RKO (cell line): ENCODE measurements around the gene CDIP1.

ENCODE experiments used
- DNase-seq: peaks from one replicate; pipeline ENCODE4 v3.0.0-alpha.2; 2016; ENCODE audit warnings: low spot score

Gene CDIP1

GRCh38 chr16:4539716-4540284 is 1.2 kb upstream of the CDIP1 start:
- DNase-seq: no peak

DNA sequence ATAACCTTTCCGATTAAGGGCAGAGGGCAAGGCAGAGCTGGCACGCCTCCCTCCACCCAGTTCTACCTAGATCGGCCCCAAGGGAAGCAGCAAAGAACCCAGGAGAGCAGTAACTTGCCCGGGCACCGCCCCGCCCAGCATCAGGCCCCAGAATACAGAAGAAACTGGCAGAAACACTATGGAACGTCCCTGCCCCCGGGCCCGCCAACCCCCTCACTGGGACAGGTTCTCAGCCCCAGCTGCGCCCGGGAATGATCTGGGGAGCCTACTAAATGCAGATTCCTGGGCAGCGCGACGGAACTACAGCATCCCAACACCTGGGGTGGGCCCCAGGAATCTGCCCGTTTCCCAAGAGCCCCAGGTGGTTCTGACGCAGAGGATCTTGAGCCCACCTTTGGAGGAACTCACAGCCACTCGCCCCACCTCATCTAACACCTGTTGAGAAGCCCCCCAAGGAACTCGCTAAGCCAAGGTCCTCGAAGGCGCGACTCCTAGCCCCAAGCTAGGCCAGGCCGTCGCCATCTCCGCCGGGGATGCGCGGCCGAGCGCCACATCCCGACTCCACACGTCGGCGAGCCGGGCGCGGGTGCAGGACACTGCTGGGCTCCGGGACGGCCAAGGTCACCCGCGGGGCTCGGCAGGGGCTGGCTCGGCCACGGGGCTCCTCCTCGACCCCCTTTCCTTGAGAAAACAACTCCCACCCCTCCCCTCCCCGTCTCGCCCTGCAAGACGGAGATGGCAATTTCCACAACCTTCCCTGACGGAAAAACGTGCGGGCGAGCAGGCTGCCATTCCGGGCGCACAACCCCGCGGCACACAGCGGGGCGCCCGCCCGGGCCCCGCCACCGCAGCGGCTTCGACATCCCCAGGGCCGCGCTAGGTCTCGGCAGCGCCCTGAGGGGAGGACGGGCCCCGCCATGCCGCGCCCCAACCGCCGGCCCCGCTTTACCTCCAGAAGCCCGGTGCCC is 913 bp downstream of the CDIP1 start:
- DNase-seq: no peak

DNA sequence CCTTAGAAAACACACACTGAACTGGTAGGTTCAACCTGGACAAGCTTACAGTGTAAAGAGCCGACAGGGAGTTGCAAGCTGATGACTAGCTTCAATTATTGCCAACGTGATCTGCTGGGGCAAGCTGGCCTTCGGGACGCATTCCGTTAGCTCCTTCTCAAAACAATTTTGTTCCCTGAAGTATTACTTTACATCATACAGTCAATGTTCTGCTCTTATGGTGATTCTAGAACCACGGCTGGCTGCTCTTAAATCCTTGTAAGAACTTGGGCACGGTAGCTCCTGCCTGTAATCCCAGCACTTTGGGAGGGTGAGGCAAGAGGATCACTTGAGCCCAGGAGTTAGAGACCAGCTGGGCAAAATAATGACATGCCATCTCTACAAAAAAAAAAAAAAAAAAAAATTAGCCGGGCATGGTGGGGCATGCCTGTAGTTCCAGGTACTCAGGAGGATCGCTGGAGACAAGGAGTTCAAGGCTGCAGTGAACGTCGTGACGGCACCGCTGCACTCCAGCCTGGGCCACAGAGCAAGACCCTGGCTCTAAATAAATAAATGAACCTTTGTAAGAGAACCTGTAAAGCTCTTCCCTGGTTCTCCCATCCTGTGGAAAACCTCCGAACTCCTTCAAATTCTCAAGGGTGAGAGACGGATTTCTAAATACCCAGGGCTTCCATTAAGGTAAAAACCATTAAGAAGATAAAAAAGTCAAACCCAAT is 2.0 kb downstream of the CDIP1 start:
- DNase-seq: no peak

GRCh38 chr16:4535627-4536108 is 2.9 kb downstream of the CDIP1 start:
- no peak for DNase-seq

GRCh38 chr16:4534151-4534790 is 4.3 kb downstream of the CDIP1 start:
- no peak for DNase-seq

- no peak for DNase-seq
These were observed 5.1 kb downstream of the CDIP1 start for GRCh38 chr16:4533490-4533889.

DNA sequence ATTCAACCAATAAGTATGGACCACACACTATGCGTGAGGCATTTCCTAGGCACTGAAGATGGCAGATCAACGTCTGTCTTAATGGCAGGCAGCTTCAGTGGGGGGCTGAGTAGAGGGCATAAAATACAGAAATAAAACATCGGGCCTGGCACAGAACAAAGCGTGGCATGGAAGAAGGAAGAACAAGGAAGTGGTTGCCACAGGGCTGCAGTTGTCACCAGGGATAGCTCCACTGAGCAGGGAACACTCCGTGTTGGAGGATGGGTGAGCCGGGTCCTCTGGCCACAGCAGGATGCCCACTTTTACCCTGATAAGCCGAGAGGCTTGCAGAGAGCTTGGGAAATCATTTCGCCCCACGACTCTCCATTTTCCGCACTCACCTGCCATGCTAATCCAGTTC is 6.3 kb downstream of the CDIP1 start:
- no peak for DNase-seq

- no peak for DNase-seq
These were observed 6.8 kb downstream of the CDIP1 start for GRCh38 chr16:4531811-4532210.

DNA sequence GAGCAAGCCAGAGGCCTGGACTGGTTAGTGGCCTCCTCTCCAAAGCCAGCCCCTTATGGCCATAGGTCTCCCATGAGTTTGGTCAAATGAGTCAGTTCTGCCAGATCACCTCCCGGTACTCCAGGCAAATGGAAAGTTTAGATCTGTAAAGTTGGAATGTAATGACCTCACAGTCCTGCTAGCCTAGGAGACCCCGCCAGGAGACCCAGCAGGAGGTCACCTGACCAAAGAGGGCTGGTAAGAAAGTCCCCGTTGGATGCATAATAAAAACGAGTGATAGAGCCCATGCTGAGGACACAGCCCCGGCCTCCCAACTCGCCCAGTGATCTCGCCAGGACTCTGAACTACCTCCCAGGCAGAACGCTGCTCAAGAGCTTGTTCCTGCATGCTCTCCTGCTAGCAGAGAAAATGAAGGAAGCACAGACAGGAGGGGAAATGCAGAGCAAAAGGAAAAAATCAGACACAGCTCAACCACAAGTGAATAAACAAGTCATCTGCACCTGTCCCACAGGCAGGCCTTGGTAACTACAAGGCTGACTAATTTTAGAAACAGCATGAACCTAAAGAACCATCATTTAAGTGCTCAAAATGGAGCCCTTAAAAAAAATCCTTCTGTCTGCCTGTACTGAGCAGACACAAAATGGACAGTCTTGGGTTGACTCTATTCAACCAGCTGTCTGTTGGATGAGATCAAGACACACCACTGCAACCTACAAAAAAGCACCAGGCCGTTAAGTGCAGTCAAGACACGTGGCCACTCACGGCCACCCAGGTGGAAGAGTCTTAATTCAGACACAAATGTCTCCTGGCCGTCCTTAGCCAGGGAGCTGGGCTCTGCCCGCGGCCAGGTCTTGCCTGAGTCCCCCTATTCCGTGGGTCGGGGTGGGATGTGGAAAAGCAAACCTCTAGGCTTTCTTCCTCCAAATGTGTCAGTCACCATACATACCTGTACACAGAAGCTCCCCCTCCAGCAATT is 9.2 kb downstream of the CDIP1 start:
- no peak for DNase-seq

DNA sequence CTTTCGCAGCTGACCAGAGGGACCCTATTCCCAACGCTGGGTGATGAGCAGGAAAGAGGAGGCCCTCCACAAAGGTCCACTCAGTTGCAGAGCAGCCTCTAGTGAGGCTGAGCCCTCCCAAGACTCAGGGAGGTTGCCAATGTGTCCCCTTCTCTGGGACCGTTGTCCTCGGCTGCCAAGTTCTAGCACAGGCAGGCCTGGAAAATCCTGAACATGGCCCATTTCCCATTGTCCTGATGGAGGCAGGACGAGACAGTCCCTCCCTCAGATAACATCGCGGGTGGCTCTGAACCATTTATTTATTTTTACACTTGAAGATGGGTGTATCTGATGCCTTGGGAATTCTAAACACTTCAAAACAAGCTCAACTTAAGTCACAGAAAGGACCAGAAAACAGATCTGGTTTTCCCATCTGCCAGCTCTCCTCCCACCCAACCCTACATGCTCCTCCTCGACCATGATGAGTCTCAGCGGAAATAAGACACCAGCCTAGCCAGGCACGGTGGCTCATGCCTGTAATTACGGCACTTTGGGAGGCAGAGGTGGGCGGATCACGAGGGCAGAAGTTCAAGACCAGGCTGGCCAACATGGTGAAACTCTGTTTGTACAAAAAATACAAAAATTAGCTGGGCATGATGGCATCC is 12.8 kb downstream of the CDIP1 start:
- no peak for DNase-seq

GRCh38 chr16:4525069-4525468 is 13.5 kb downstream of the CDIP1 start:
- DNase-seq: no peak

- no peak for DNase-seq
These were observed 14.0 kb downstream of the CDIP1 start for GRCh38 chr16:4524571-4524970.

GRCh38 chr16:4523686-4524085 is 14.9 kb downstream of the CDIP1 start:
- DNase-seq: no peak

GRCh38 chr16:4522051-4522581 is 16.5 kb downstream of the CDIP1 start:
- DNase-seq: no peak

GRCh38 chr16:4520913-4521312 is 17.7 kb downstream of the CDIP1 start:
- DNase-seq: no peak

DNA sequence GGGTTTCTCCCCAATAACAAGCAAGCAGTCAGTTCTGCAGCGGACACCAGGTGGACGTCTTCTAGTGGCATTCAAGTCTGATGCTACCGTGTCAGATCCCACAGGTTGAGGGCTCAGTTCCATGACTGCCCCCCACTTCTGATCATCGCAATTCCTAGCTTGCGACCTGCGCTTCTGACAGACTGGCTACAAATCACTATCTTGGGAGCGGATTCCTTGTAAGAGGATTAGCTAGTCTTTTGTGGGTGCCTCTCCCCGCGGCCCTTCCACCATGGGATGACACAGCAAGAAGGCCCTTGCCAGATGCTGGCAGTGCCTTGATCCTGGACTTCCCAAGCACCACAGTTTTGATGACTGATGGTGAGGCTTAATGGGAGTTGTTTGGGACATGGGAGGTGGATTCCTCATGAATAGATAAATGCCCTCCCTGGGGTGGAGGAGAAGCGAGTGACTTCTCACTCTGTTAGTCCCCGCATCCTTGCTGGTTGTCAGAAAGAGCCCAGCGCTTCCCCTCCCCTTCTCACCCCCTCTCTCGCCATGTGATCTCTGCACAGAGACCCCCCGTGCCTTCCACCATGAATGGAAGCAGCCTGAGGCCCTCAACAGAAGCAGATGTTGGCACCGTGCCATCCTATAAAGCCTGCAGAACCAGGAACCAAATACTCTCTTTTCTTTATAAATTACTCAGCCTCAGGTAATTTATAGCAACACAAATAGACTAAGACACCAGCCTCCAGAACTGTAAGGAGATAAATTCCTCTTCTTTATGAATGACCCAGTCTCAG is 19.1 kb downstream of the CDIP1 start:
- DNase-seq: no peak

DNA sequence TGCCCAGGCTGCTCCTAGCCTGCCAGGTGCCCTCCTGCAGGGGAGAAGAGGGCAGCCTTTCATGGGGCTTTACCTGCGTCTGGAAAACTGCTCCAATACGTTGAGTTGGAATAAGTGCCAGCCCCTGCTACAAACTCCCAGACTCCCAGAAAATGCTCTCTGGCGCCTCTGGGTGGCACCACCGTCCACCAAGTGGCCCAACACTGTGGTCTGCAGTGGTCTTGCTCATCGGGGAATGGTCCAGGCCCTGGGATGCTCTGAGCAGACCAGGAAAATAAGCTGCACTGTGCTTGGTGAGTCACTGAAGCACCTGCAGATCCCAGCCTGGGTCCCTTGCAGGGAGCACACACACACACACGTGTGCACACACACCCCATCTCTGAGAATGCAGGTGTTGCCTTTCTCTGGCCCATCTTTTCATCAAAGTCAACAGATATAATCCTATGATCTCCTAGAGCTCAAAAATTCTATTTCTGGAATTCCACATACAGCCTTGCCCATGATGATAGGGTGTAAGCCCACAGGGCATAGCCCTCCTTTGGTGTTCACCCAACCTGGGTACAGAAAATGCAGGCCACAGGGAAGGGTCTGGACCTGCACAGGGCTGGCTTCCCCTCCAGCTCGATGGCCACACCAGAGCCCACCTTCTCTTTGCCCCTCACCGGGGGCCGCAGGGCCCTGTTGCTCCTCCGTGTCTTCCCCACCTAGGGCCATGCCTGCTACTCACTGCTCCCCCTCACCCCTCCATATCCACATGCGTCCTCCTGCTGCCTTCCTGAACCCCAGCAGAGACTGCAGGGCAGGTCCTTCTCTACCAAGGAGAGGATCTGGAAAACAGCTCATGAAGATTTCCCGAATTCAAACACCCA is 20.5 kb downstream of the CDIP1 start:
- DNase-seq: no peak

DNA sequence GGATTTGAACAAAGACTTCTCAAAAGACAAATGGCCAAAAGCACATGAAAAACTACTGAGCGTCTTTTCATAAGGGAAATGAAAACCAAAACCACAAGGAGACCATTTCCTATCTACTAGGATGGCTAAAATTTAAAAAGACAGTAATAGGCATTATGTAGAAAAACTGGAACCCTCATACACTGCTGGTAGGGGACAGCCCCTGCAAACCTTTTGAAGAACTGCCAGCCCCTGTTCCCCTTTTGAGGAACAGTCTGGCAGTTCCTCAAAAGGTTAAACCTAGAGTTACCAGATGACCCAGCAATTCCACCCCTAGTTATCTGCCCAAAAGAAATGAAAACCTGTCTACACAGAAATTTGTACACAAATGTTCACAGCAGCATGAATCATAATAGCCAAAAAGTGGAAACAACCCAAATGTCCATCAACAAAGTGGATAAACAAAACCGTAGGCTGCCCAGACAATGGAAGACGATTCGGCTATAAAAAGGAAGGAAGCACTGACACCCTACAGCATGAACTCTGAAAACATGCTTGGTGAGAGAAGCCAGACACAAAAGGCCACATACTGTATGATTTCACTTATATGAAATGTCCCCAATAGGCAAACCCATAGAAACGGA is 22.9 kb downstream of the CDIP1 start:
- no peak for DNase-seq
